Eye (tissue), 1 donor: ENCODE results near the gene ZFP3.
"Not testable (repeated sequence)": the region's sequence is repeated elsewhere in the genome, so short reads cannot be mapped to it uniquely, and the experiment has no call there.

Experiments
- DNase-seq: peaks from one replicate; pipeline ENCODE4 v3.0.0-alpha.2; 2015

Gene ZFP3

DNA sequence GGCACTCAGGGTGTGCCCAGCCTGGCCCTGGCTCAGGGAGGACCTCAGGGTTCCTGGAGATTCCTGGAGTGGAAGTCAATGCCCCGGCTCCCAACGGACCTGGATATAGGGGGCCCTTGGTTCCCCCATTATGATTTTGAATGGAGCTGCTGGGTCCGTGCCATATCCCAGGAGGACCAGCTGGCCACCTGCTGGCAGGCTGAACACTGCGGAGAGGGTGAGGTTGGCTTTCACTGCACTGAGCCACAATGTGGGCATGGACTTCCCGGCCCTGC, 61.1 kb downstream of the ZFP3 start:
- no peak for DNase-seq

GRCh38 chr17:5142877-5143276, 64.6 kb downstream of the ZFP3 start:
- not testable (repeated sequence) for DNase-seq
